Stimulated activated CD4-positive, alpha-beta T cell treated with anti-CD3 and anti-CD28 coated beads, Interleukin-15, amount 100 ng/mL, for 1 hour (primary cell): Measurements from ENCODE around the gene MAP1LC3A.

Source experiments
- DNase-seq, 2 donors: peaks; one replicate each; pipeline ENCODE4 v3.0.0-alpha.2; 2020; ENCODE audit warnings: low read depth in 1 of 2, low spot score in 1 of 2

MAP1LC3A gene

DNA sequence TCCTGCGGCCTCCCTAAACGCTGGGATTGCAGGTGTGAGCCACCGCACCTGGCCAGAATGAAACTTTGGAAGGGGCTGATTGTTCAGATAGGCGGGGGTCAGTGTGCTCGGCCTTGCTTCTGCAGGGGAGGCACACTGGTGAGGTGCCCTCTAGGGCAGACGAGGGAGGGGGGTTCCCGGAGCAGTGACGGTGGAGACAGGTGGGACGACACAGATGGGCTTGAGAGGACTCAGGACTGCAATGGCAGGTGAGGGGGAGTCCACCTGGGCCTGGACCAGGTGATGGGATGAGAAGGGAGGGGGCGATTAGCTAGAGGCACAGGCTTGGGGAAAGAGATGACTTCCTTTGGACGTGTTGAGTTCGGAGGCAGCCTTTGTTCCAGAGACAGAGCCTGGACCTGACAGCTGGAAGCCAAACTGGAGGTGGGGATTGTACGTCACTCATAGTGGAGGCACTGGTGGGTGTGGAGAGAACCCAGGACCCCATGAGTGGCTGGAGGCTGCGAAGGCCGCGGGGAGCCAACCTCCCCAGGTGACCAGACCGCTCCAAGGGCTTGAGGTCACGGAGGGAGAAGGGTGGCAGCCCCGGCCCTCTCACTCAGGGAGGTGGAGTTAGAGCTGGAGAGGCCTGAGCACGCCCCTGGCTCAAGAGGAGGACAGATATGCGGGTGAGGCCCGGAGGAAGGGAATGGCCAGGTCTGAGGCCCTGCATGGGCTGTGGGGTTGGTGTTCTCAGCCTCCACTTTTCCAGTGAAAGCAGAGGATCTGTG lies 10.5 kb upstream of the MAP1LC3A start:
- no peak for DNase-seq

DNA sequence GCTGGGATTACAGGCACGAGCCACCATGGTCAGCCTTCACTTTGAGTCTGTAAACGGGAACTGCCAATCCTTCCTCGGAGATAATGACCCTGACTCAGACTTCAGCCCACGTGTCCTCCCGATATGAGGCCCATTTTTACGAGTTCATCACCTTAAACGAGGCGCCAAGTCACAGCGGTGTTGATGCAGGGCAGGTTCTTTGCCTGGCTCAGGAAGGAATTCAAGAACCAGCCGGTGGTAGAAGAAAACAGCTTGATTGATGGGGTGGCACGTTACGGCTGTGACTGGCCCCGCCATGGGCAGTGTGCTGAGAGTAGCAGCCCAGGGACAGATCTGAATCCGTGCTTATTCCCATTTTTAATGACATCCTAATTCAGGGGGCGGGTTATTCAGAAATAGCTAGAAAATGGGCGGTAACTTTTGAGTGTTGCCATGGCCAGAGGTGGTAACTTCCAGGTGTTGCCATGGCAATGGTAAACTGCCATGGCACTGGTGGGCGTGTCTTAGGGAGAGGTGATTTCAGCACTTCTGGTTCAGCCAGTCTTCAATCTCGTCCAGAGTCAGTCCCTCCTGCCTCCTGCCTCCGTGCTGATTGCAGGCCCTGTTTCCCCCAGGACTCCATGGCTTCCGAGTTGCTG lies 9.1 kb upstream of the MAP1LC3A start:
- no peak for DNase-seq

DNA sequence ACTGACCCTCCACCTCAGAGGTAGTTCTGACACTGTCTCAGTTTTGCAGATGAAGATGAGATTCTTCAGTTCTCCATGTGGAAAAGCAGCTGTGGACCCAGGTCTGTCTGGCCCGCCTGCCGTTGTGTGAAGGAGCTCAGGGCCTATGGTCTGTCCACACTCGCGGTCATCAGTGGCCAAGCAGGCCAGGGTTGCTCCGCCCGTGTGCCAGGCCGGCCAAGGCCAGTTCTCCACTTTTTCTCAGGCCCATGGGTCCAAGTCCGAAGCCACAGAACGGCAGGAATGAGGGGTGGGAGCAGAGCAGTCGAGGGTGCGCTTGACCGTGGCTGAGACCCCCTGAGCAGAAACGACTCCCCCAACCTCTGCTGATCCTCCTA lies 8.6 kb upstream of the MAP1LC3A start:
- DNase-seq, result no peak

DNA sequence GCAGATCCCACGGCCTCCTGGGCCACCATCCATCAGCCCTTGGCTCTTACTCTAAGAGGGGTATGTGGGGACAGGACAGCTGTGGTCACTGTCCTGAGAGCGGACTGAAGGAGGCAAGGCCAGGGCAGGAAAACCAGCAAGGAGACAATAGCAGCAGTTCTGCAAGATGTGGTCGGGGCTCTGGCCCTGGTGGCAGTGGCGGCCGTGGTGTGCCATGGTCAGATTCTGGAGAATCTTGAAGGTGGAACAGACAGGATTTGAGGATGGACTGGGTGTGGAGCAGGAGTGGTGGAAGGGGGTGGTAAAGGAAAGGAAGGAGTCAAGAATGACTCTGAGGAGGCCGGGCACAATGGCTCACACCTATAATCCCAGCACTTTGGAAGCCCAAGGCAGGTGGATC lies 5.9 kb upstream of the MAP1LC3A start:
- DNase-seq, result no peak

DNA sequence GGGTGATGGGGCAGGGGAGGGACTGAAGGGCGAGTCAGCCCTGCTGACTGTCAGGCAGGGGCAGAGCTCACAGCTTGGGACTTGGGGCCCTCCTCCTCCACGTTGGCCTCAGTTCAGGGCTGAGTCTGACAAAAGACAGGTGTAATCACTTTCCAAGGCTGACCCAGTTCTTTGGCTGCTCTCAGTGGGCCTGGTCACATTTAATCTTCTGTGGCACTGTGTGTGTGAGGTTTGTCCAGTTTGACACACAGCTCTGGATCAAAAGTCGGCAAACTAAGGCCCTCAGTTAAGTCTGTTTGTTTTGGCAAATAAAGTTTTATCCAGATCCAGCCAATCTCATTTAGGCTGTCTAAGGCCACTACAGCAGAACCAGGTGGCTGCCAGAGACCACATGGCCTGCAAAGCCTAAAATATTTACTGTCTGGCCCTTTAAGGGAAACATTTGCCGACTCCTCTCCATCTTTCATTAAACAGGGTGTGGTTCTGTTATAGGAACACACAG lies 5.1 kb upstream of the MAP1LC3A start:
- DNase-seq, result no peak

DNA sequence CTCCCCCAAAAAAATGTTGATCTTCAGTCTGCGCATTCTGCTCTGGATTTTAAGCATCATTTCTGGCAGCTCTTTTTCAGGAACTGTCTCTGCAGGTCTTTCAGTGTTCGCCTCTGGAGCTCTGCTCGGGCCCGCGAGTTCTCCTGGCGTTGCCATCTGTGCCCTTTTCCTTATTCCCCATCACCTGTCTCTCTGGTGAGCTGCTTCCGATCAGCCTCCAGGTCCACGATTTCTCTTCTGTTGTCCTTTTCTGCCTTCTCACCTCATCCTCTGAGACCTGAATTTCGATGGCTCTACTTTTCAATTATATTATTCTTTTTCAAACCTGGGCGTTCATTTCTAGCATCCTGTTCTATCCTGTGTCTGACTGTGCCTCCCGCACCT lies 590 bp upstream of the MAP1LC3A start:
- no peak for DNase-seq

- no peak for DNase-seq
Observed at GRCh38 chr20:34559311-34560140, 1.0 kb downstream of the MAP1LC3A start.

GRCh38 chr20:34560141-34560523 lies 1.6 kb downstream of the MAP1LC3A start:
- DNase-seq, result no peak

DNA sequence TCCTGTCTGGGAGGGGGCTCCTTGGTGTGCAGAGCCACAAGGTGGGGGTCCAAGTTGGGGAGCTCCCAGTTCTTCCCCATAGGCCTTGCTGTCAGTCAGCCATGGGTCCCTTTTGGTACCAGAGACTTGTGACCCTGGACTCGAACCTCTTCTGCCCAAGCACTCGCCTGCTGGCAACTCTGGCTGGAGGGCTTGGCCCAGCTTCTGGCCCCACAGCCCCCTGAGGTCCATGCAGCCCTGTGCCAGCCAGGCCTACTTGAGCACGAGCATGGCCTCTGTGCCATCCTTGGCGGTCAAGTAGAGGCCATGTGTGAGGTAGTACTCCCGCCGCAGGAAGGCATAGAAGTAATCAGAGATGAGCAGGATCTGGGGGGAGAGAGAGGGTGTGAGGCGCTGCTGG lies 2.1 kb downstream of the MAP1LC3A start:
- DNase-seq, result no peak

DNA sequence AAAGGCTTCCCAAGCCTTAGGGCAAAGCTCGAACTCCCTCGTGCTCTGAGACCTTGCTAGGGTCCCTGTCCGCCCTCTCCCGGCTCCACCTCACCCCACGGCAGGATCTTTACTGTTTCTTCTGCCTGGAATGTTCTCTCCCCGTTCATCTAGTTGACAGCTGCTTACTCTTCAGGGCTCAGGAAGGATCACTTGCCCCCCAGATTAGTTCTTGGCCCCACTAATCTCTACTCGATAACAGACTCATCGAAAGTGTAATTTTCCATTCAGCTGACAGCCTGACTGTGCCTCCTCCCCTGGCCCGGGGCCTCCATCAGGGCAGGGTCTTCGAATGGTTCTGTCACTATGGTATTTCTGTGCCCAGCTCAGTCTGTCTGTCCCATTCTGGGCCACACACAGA lies 3.1 kb downstream of the MAP1LC3A start:
- DNase-seq, result no peak

- DNase-seq, result no peak
Observed at GRCh38 chr20:34562641-34563040, 4.1 kb downstream of the MAP1LC3A start.

GRCh38 chr20:34564833-34565232 lies 6.3 kb downstream of the MAP1LC3A start:
- DNase-seq, result no peak

DNA sequence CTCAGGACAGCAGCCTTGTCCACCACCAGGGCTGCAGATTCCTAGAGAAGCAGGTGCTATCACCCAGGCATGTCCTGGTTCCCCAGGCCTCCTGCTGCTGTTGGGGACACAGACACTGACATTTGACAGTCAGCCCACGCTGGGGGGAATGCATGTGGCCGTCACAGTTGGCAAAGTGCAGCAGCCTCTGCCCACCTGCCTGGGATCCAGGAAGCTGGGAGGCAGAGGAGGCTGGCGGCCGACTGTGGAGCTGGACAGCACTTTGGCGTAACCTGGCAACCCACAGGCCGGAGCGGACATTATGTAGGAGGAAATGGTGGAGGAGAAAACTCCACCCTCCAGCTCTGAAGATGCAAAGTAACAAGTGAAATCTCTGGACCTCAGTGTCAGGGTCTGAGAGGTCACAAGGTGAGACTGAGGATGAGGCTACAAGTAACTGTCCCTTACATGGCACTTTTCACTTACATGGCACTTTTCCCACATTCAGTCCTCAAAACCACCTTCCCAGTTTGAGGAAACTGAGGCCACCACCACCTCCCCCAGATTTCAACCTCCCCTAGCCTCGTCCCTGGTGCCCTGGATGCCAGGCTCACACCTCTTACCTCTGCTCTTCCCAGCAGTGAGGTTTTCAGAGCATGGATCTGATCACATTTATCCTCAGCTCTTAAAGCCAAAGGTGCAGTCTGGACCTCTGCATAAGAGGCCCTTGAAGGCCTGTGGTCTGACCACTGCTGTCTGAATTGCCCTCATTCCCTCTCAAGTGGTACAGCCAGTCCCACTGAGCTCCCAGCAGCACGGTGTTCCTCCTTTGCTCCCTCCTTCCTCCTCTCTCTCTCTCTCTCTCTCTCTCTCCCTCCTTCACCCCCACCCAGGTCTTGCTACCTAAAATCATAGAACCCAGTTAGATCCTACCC lies 8.7 kb downstream of the MAP1LC3A start:
- no peak for DNase-seq

DNA sequence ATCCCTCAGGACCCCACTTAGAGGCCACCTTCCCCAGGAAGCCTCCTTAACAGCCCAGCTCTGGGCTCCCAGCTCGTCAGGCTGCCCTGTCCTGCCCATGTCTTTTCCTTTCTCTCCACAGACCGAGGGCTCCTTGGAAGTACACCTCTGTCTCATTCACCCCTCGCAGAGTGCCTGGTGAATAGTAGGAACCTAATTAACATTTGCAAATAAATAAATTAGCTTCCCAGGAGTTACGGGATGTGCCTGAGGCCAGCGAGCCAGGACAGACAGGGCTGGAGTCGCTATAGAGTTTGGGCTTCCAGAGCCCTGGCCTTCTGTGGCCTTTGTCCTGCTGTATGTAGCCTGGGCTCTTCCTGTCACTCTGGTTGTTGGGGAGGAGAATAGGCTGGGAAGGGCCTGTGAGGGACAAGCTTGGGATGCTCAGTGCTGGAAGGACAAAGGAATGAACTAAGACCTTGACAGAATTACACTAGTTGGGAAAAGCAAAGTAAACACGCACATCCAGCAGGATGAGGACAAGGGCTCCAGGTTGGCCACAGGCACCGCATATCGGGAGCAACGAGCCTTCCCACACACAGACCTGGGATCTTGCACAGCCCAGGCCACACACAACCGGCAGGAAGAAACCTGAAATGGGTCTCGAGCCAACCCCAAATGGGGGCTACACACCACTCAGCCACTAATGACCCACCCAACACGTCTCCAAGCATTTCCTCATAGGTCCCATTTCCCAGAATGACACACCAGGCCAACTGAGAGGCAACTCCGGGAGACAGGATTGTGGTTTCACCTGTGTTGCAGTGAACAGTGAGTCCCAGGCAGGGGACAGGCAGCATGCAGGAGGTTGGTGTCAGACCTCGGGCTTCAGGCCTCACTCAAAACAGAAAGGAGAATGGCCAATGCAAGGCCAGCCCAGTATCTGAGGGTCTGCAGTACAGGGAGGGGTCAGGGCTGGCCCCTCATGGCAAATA lies 9.7 kb downstream of the MAP1LC3A start:
- DNase-seq, result no peak

- no peak for DNase-seq
Observed at GRCh38 chr20:34569598-34569997, 11.1 kb downstream of the MAP1LC3A start.

- no peak for DNase-seq
Observed at GRCh38 chr20:34570859-34571306, 12.4 kb downstream of the MAP1LC3A start.

DNA sequence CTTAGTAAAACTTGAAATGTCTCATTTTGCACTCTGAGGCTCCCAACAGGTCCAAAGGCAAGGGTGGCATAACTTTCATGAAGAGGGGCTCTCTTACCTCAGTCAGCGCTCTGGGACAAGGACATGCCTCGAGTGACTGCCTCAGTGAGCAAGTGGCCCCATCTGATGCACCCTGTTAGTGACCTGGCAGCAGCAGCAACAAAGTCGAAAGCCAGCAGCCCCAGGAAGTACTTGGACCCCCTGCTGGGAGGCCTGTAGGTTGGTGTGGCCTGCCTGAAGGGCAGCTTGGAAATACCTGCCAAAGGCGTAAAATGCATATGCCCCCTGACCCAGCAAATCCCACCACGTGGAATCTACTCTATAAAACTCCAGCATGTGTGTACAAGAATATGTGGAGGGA lies 13.2 kb downstream of the MAP1LC3A start:
- DNase-seq, result no peak

GRCh38 chr20:34573541-34574300 lies 15.2 kb downstream of the MAP1LC3A start:
- DNase-seq, result no peak

- DNase-seq, result no peak
Observed at GRCh38 chr20:34574426-34574825, 15.9 kb downstream of the MAP1LC3A start.
